Mucosa of gallbladder (tissue), 1 donor: ENCODE data around the gene CFAP46. TPM values are rescaled to one million over a fixed set of nuclear protein-coding genes. Genes with fewer than 3 reads are reported as not detected.
"Not testable (repeated sequence)": the region's sequence is repeated elsewhere in the genome, so short reads cannot be mapped to it uniquely, and the experiment has no call there.

ENCODE experiments used
- DNase-seq: peaks from one replicate; pipeline ENCODE4 v3.0.0-alpha.2; 2020; ENCODE audit warnings: low spot score
- total RNA-seq: library from RNA; stranded (reverse); gene quantifications from one replicate; pipeline ENCODE4 v1.2.1, GENCODE V29; 2021
- donor health status: DM: no; HTN: no; CAD: no.

Gene CFAP46
- total RNA-seq, 1 donor from 2014 or later: 1.0 TPM

DNA sequence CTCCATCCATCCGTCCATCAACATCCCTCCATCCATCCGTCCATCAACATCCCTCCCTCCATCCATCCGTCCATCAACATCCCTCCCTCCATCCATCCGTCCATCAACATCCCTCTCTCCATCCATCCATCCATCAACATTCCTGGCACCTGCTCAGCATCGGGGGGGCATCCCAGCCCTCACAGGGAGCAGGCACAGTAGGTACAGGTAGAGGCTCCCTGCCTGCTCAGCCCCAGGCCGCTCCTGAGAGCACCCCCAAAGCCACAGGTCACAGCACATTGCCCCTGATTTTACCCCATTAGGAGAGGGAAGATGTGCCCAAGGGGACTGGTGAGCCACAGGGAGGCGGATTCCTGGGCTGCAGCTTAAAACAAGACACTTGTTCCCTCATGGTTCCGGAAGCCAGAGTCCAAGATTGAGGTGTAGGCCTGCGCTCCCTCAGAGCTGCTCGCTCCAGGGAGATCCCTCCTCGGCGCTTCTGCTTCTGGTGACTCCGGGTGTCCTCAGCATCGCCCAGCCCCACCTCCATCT is 21.1 kb upstream of the CFAP46 start:
- DNase-seq: no peak

DNA sequence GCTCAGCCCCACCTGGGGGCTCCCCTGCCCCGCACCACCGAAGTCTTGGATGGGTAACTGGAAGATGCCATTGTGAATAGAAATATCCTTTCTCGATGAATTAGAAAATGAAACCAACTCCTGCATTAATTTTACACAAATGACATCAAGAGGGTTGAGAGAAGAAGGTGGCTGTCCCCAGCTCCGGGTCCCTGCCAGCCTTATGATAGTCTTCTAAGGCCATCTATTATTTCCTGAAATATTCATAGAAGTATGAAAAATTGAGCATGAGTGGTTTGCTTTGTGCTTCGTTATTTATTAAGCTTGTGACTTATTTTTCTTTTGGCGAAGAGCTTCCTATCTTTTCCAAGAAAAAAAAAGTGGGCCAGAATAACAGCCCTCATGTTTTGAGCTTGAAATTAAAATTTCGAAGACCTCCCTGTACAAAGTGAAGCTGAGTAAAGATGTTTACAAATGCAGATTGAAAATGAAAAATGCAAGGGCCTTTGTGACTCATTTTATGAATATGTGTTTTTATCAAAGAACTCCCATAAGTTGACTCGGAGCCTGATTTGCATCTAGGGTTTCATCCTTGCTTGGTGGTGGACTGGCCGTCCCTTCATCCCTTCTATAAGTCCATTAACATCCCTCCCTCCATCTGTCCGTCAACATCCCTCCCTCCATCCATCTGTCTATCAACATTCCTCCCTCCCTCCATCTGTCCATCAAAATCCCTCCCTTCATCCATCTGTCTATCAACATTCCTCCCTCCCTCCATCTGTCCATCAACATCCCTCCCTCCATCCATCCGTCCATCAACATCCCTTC is 20.5 kb upstream of the CFAP46 start:
- DNase-seq: no peak

DNA sequence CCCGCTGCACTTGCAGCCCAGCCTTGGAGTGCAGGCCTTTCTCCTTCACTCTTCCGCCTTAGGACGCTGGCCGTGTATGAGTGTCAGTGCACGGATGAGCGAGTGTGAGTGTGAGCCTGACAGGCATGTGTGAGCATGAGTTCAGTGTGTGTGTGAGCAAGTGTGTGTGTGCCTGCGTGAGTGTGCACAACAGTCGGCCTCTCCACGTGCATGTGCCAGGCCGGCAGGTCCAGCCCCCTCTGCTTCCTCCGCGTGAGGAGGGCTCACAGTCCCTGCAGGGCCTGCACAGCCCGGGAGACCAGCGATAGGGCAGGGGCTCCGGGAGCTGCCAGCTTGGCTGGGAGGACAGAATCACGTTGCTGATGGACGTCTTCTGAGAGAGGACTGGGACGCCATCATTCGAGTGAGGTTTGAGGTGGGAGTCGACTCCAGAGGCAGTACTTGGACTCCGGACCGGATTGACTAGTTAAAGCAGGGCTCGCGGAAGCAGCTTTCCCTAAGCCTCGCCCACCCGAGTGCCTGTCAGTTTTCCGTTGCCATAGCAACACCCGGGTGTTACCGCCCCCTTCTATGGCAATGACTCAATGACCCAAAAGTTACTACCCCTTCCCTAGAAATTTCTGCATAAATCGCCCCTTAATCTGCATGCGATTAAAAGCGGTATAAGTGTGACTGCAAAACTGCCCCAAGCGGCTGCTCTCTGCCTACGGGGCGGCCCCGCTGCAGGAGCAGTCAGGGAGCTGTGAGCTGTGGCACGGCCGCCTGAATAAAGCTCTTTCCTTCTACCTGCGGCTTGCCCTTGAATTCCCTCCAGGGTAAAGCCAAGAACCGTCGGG is 19.6 kb upstream of the CFAP46 start:
- peak; percentile 79 for DNase-seq

DNA sequence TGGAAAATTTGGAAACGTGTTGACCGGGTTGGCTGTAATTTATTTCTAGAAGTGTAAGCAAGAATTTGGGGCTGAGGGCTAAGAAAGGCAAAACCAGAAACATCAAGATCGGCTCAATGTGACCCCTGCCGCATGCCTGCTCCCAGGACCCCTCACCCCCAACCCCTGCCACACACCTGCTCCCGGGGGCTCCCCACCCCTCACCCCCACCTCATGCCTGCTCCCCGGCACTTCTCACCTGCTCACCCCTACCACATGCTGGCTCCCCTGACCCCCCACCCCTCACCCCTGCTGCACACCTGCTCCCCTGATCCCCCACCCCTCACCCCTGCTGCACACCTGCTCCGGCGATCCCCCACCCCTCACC is 19.0 kb upstream of the CFAP46 start:
- DNase-seq: no peak

DNA sequence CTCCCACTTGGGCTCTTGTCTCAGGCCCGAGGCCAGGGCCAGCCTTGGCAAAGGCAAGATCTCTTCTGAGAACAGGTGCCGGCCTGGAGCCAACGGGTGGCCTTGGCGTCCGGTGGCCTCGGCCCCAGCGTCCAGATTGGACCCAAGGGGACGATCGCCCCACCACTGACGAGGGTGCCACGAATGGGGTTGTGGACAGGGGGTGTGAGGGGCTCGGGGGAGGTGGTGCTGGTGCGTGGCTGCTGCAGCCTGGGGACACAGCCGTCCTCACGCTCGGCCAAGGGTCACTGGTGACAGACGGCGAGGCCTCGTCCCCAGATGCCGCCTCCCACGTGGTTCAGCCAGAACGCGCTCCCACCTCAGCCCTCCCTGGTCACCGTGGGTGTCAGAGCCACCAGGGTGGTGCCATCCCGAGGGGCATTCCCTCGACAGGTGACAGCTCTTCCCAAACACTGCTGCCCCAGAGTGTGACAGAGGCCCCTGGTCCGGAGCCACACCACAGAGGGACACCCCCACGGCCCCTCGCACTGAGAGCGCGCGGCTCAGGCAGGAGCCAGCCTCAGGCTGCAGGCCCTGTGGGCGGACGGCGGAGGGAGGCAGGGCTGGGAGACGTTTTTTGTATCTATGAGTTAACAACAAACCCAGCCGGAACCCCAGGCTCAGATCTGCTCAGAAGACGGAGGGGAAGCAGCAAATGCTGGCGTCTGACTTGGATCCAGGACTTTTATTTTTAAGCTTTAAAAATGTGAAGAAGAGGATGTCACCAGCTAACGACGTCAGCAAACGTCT is 18.5 kb upstream of the CFAP46 start:
- no peak for DNase-seq

DNA sequence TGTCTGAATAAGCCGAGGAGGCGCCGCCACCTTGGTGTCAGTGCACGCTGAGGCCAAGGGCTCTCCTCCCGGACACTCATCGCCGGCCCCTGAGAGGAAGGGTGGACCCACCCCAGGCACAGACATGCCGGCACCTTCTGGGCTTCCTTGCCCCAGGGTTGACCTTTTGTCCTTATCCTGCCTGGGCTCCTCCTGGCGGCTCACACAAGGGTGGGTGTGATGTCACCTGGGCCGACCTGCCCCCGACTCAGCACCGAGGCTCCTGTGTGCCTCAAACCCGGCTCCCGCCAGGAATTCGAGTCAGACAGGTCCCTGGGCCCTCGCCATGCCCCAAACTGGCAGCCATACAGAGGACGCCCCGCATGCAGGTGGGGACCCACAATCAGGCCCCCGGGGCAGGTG is 17.7 kb upstream of the CFAP46 start:
- no peak for DNase-seq

DNA sequence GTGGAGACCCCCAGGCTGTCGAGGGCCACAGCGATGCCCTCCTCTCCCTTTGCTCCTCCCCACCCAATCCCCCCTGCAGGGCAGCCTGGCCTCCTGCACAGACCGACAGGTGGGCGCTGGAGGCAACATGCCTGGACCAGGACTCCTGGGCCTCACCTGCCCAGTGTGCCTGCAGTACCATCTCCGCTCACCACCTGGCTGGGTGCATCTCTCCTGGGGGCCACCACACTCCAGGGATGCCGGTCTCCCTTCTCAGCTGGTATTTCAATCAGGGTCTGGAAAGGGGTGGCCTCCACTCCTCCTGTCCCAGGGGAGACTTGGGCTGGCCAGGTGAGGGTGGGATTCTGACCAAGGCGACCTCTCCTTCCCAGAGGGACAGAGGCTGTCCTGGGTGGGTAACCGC is 17.2 kb upstream of the CFAP46 start:
- no peak for DNase-seq

DNA sequence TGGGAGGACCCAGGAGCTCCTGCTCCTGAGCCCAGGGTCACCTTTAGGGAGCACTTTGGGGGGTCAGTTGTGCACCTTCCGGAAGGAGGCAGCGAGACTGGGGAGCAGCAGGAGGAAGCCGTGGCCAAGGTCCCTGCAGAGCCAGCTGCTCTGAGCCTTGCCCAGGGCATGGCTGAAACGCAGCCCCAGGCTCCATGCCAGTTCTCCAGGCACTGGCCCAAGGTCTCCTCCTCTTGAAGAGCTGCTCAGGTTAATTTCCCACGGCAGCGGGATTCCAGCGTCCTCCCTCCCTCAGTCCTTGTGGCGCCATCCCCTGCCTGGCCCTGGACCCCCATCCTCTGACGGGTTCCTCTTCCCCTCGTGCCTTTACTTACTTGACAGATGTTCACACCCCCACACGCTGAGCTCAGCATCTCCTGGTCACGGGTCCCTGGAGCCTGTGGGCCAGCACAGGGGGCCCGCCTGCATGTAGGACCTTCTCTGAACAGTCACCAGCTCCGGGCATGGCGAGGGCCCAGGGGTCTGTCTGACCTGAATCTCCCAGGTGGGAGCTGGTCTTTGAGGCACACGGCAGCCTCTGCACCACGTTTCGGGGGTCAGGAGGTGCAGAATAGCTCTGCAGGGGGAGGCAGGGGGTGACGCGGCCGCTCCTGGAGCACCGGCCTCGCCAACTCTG is 16.7 kb upstream of the CFAP46 start:
- DNase-seq: no peak

DNA sequence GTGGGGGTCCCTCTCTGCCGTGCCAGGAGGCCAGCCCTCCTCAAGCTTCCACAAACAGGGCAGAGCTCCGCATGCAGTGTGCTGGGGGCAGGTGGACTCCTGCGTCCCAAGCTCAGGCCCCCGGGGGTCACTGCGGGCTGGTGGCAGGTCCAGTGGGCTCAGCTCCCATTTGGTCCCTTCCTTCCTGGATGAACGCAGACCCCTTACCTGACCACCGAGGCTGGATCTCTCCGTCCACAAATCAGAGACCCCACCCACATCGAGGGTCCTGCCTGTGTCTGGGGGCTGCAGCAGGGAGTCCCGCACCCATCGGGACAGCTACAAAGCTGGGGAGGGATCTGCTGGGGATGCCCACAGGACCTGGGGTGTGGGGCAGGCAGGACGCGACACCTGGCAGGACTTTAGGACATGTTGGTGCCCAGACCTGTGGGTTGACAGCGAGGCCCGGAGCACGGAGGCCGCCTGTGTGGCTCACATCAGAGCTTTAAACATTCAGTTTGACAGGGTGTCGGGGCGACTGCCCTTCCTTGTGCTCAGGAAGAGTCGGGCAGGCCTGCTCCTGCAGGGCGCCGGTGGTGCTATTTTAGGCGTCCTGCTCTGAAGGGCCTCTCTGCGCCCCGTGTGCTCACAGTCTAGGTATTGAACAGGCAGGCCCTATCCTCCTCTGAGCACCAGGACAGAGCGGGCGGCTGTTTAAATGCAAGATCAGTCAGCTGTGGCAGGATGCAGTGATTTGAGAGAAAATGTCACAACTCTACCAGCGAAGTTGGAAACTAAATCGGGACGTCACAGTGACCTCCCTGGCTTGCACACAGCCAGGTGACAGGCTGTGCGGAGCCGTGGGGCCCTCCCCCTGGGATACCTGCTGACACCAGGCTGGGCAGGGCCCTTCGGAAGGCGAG is 15.9 kb upstream of the CFAP46 start:
- DNase-seq: no peak

DNA sequence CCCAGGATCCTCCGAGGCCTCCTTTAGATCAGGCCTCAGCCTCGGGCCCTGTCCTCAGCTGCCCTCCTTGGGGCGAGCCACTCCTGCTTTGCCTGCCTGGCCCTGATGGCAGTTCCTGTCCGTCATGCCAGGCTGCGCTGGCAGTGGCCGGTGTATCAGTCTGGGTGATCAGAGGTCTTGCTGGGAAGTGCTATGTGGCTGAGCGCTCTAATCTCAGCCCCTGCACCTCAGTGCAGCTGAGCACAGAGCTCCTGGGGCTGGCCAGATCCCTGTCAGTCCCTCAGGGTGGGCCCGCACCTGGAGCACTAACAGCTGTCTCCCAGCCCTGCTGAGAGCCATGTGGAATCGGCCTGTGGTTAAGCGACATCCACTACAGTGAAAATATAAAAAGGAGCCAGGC is 14.8 kb upstream of the CFAP46 start:
- DNase-seq: no peak

DNA sequence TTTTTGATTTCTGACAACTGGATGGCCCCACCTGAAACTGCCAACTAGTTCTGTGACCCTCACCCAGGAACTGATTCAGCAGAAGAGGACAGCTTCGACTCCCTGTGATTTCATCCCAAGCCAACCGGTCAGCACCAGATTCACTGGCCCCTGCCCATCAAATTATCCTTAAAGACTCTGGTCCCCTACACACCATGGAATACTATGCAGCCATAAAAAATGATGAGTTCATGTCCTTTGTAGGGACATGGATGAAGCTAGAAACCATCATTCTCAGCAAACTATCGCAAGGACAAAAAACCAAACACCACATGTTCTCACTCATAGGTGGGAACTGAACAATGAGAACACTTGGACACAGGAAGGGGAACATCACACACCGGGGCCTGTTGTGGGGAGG is 13.9 kb upstream of the CFAP46 start:
- DNase-seq: not testable (repeated sequence)

DNA sequence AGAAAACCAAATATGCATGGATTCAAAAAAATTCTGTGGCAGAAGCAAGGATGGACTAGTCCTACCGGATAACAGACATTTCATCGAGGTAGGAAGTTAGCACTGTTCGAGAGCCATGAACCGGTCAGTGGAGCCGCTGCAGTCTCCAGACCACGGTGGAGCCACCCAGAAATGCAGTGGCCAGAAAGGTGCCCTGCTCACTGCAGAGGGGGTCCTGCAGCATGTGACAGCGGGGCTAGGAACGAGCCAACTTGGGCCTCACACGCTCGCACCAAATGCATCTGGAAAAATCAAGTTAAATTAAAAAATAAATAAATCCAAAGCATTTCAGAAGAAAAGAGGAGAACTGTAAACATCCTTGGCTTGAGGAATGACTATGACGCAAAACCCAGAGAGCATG is 13.1 kb upstream of the CFAP46 start:
- DNase-seq: no peak

DNA sequence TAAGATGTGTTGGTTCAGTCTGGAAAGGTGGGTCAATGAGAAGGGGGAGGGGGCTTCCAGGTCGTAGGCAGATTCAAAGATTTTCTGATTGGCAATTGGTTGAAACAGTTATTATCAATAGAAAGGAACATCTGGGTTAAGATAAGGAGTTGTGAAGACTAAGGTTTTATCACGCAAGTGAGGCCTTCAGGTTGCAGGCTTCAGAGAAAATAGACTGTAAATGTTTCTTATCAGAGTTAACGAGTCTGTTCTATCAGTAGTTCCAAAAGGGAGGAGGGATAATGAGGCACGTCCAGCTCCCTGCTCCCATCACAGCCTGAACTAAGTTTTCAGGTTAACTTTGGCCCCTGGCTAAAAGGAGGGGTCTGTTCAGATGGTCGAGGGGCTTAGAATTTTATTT is 11.1 kb upstream of the CFAP46 start:
- no peak for DNase-seq

DNA sequence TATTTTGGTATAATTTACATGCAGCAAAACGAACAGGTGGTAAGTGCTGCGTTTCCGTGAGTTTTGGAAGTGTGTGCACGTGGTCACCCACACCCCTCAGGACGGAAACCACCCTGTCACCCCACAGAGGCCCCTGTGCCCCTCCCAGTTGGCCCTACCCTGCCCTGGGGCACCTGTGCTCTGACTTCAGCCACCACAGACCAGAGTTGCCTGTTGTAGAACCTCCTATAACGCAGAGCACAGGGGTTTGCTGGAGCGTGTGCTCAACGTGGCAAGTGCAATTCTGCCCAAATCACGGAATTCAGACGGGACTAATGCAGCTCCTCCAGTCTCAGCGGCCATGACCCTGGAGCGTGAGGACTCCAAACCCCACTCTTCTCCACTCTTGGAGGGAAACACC is 9.6 kb upstream of the CFAP46 start:
- no peak for DNase-seq

DNA sequence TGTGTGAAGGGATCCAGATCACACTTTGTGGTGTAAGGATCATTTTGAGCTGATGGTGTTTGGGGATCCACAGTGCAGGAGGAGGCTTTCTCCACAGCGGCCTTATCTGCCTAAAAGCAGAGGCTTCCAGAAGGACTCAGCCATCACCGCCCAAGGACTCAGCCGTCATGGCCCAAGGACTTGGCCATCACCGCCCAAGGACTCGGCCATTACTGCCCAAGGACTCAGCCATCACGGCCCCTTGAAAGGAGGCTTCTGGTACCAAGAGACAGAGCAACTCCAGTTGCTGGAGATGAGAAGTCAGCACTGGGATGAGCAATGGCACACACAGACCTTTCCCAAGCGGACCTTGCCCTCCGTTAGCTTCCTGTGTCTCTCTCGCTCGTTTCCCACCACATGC is 6.0 kb upstream of the CFAP46 start:
- no peak for DNase-seq

DNA sequence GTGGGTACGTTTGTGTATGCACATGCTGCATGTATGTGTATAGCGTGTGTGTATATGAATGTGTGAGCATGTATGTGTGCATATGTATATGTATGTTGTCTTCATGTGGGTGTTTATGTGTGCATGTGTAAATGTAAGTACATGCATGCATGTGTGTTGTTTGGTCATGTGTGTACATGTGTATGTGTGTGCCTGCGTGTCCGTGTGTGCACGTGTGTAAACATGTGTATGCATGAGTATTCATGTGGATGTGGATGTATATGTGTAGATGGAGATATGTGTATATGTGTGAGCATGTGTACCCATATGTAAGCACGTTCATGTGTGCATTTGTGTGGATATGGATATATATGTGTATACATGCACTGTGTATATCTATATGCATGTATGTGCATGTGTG is 5.5 kb upstream of the CFAP46 start:
- DNase-seq: no peak

DNA sequence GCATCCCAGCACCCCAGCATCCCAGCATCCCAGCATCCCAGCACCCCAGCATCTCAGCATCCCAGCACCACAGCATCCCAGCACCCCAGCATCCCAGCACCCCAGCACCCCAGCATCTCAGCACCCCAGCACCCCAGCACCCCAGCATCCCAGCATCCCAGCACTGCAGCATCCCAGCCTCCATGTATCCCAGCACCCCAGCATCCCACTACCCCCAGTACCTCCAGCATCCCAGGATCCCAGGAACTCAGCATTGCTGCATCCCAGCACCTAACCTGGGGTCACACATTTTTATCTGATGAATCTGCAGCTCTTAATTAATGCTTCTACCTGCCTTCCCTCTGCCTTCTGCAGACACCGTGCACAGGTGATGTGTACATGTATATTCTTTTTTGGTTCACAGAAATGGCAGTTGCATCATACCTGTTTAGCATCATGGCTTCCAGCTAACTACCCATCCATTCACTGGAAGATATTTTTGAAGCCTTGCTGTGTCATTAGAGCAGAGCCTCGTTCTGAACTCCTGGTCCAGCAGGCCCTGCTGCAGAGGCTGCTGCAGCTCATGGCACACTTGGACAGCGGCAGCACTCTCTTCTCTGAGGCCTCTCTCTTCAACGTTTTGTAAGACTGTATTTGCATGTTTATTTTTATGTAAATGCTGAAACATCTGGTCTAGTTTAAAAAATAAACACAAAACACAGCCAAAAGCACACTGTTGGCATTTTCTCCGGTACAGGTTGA is 4.6 kb upstream of the CFAP46 start:
- DNase-seq: no peak

DNA sequence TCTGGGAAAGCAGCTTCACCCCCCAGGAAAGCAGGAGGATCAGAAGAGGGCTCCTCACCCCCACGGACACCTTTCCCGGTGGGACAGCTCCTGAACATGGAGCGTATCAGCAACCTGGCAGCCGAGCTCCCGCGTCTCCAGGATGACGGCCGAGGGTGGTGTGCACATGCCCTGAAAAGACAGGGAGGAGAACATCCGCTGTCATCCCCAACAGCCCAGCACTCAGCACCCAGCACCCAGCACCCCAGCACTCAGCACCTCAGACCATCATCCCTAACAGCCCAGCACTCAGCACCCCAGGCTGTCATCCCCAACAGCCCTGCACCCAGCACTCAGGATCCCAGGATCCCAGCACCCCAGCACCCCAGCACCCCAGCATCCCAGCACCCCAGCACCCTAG is 3.9 kb upstream of the CFAP46 start:
- no peak for DNase-seq

DNA sequence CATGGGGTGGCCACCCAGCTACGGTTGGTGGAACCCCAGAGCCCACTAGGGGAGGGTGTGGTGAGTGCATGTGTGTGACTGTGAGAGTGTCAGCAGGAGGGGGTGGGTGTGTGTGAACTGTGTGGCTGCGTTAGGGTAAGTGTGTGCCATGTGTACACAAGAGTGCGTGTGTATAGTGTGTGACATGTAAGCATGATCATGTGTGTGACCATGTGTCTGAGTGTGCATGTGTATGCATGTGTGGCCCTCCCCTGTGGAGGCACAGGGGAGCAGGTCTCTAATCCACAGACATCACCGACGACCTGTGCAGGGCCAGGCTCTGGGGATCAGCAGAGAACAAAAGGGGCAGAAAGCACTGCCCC is 3.5 kb upstream of the CFAP46 start:
- DNase-seq: no peak
